GM18511 (cell line): Measurements from ENCODE around the gene MYO16.
A peak's percentile ranks its signal among the peaks of the same experiment; 100 is the strongest.

ENCODE experiments used
- ATAC-seq: cut with Tn5 transposase; IDR thresholded peaks from one replicate; pipeline ENCODE4 v1.9.1; 2021; ENCODE audit warnings: mild to moderate bottlenecking, moderate library complexity; ENCODE audit not compliant: unreplicated experiment

The MYO16 gene

GRCh38 chr13:108629181-108629752 is at the start of gene MYO16:
MYO16 (plus strand) TSS chr13:108629611; CDS start chr13:108629845, 234 bp downstream.
- ATAC-seq = no peak

DNA sequence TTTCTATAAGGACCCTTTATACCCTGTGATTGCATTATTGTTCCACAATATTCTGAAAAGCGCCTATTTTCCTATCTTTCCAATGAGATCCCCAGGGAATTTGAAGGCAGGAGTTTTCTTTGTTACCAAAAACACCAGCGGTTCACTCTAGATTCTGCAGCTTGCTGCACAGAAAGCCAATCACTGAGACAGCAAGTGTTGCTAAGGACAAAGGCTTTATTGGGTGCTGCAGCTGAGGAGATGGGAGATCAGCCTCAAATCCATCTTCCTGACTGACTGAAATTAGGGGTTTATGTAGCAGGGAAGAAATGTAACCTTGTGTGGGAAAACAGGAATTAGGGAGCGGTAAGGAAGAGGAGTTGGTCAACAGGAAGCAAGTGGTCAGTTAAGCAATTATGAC is 42.6 kb upstream of the MYO16 start:
- ATAC-seq = no peak

DNA sequence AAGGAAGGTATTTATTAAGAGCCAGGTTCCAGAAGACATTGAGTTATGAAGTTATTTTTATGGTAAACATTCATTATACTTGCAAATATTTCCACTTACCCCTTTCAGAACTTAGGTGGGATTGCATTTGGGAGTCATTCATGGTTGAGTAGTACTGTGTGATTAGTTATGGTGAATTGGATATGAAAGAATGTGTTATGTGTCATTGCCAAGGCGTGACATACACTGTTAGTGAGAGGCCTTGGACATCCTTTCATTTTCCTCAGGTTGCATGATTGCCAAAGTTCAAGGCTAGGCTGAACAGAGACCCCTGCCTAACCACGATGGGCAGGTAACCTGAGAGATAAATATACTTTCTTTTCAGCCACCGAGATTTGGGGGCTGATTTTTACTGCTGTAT is 40.9 kb upstream of the MYO16 start:
- ATAC-seq = no peak

- no peak for ATAC-seq
These were observed 35.3 kb upstream of the MYO16 start for GRCh38 chr13:108594153-108594552.

- ATAC-seq = no peak
These were observed 33.8 kb upstream of the MYO16 start for GRCh38 chr13:108595436-108596274.

GRCh38 chr13:108597943-108598342 is 31.5 kb upstream of the MYO16 start:
- ATAC-seq = no peak

DNA sequence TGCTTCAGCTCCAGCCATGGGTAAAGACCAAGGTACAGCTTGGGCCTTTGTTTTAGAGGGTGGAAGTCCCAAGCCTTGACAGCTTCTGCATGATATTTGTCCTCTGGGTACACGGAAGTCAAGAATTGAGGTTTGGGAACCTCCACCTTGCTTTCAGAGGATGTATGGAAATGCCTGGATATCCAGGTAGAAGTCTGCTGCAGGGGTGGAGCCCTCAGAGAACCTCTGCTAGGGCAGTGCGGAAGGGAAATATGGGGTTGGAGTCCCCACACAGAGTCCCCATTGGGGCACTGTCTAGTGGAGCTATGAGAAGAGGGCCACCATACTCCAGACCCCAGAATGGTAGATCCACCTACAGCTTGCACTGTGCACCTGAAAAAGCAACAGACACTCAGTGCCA is 23.0 kb upstream of the MYO16 start:
- ATAC-seq = no peak

DNA sequence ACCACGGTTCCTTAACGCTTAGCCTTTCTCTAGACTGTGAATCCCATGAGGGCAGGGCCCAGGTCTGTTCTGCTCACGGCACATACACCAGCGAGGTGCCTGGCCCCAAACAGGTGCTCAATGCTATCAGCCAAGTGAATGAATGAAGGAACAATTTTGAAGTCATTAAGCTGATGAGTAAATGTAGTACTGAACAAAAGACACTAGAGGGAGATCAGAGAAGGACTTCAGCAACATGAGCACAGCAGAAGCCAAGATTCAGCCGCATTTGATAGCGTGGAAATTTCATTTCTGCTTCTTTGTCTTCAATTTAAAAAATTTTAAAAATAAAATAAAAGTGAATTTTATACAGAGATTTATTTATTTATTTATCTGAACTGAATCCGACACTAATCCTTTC is 20.1 kb upstream of the MYO16 start:
- ATAC-seq = peak; percentile 61

DNA sequence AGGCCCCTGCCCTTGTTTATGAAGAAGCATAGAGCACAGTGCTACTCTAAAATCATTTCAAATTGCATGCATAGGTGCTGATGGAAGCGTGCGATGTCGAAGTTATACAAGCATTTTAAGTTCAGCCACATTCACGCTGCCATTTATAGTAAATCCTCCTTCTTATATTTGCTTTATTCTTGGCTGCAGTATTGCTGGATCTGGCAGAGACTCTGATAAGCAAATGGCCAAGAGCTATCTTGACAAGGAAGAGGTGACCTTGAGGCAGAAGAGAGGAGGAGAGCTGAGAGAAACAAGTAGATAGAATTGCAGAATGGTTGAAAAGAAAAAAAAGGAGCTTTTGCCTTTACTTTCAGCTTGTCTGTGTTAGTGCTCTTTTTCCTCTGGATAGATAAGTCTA is 18.9 kb upstream of the MYO16 start:
- ATAC-seq = no peak

- ATAC-seq = no peak
These were observed 14.2 kb upstream of the MYO16 start for GRCh38 chr13:108615241-108615640.

DNA sequence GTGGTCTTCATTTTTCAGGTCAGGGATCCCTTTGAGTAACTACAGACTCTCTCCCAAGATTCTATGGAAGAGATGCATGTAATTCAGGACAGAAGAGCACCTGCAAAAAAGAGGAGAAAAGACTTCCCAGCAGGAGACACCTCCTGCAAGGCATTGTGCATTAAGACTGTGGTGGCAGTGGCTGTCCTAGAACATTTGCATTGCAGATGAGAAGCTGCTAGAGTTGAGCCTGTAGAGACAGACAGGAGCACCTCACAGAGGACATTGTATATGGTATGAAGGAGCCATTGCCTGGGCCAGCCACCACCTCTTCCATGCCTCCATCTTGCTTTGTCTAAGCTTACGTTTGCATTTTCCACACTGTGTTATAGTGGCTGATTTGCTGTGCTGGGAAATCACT is 11.2 kb upstream of the MYO16 start:
- no peak for ATAC-seq

GRCh38 chr13:108621462-108621861 is 7.9 kb upstream of the MYO16 start:
- ATAC-seq = no peak

GRCh38 chr13:108624108-108624507 is 5.3 kb upstream of the MYO16 start:
- ATAC-seq = no peak

- ATAC-seq = no peak
These were observed 4.4 kb upstream of the MYO16 start for GRCh38 chr13:108624979-108625378.

DNA sequence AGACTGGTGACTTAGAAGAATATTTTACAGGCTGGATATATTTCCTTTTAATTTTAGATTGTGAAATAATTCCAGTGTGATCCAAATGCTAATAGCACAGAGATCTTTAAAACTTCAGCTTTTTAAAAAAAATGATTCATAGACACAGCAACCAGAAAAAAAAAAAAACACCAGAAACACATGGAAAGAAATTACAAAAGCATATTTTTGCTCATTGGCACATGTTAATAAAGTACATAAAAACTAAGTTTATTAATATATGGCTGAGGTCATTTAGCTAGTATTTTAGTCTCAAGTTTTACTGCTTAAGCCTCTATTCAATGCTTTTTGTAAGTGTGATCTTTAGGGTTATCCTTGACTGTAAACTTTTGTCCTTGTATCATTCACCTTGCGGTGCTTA is 577 bp downstream of the MYO16 start:
- no peak for ATAC-seq

DNA sequence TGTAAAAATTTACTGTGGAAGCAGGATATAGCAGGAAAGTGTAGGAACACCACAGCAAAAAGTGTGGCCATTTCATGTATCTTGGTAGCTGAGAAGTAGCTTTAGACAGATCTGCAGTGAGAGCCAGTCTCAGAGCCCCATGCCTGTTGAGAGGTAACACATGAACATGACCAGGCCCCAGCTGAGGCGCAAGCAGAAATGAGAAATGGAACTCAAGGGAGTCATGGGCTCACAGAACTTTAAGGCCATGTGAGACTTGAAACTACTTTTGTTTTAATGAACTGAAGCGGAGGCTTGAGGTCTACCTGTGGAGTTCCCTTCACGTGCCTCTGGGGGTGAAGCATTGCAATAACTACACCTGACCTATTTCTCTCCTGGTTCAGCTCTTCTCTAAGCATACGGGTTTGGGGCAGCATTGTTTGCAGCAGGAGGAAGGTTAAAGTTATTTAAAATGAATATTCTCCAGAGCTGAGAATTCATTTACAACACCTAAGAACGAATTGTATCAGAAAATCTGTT is 3.3 kb downstream of the MYO16 start:
- no peak for ATAC-seq

GRCh38 chr13:108638901-108639300 is 9.5 kb downstream of the MYO16 start:
- no peak for ATAC-seq

GRCh38 chr13:108643646-108644353 is 14.4 kb downstream of the MYO16 start:
- ATAC-seq = no peak

DNA sequence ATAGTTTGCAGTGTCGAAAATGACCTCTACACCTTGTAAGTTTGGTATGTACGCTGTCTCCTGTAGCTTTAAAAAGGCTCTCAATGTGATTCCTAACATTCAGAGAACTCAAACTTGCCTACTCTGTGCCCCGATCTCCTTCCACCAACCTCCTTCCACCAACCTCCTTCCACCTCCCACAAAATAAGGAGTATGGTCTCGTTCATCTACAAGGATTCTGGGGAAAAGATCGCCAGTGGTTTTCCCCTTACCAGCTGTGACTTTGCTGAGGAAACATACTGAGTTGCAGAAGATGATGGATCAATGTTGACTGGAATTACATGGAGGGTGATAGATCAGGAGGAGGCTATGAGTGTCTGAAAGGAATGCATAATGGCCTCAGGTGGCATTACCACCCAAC is 16.0 kb downstream of the MYO16 start:
- no peak for ATAC-seq

DNA sequence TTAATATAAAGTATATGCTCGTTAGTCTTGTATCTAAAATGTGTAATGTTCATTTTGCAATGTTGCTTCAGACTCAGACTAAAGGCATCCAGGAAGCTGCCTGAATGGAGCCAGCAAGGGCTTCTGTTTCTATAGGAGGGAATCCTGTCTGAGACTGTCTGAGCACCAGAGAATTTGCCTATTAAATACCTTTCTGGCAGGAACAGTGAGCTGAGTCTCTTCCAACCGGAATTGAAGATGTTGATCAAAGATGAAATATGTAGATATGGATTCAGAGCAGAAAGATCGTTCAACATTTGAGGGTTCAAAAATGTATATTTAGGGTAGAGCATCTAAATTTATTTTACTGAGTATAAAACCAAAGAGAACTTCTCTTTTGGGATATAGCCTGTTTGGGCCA is 20.9 kb downstream of the MYO16 start:
- ATAC-seq = no peak

DNA sequence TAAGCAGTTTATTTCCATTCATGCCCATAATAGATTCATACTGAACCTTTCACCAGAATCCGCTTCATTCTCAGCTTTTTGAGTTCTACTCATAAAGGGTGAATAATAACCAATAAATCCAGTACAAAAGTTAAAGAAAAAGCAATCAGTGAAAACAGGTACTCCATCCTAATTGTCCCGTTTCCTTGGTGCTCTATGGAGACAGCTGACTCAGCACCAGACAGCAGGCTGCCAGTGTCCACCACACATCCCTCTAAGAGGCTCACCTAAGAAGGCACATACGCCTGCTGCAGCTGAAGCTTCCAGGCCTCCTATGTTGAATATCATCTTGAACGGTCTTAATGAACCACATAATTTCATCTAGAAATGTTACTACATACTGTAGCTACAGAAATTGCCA is 27.3 kb downstream of the MYO16 start:
- no peak for ATAC-seq

- ATAC-seq = no peak
These were observed 28.1 kb downstream of the MYO16 start for GRCh38 chr13:108657519-108657918.
